ENCODE results near the gene FRAT1. TPM values are rescaled to one million over a fixed set of nuclear protein-coding genes. Genes with fewer than 3 reads are reported as not detected.

Gene FRAT1
- total RNA-seq, 2 donors from 2014 or later: 1.5 to 3.7 TPM

GRCh38 chr10:97297556-97298222 is 21.4 kb upstream of the FRAT1 start:
- ATAC-seq (replicated peaks): no peak
- Mint-ChIP-seq H3K4me3 (no peak overlapping the region), H3K9me3 (no peaks in the 10 kb centered on the region), H3K27ac (no peak overlapping the region), H3K27me3 (no peaks in the 10 kb centered on the region), H3K4me1 (peaks cover 3% of the 10 kb centered on the region), H3K36me3 (ENCODE audit: low read depth) (no peaks in the 10 kb centered on the region)

- H3K9me3 Mint-ChIP-seq: no peaks in the 10 kb centered on the region
- H3K4me1 Mint-ChIP-seq: no peaks in the 10 kb centered on the region
- no peak overlapping the region for H3K4me3 Mint-ChIP-seq
- no peaks in the 10 kb centered on the region for H3K27me3 Mint-ChIP-seq
- no peak overlapping the region for H3K27ac Mint-ChIP-seq
- ATAC-seq (replicated peaks): no peak
- no peaks in the 10 kb centered on the region for H3K36me3 Mint-ChIP-seq (ENCODE audit: low read depth)
Observed at GRCh38 chr10:97298223-97298571, 20.9 kb upstream of the FRAT1 start.

- ATAC-seq (replicated peaks): no peak
- H3K9me3 Mint-ChIP-seq: no peaks in the 10 kb centered on the region
- no peaks in the 10 kb centered on the region for H3K27me3 Mint-ChIP-seq
- no peaks in the 10 kb centered on the region for H3K36me3 Mint-ChIP-seq (ENCODE audit: low read depth)
- H3K27ac Mint-ChIP-seq: no peak overlapping the region
- H3K4me1 Mint-ChIP-seq: no peaks in the 10 kb centered on the region
- H3K4me3 Mint-ChIP-seq: no peak overlapping the region
Observed at GRCh38 chr10:97300980-97301379, 18.1 kb upstream of the FRAT1 start.

GRCh38 chr10:97302088-97302791 is 16.8 kb upstream of the FRAT1 start:
- Mint-ChIP-seq H3K4me3 (no peak overlapping the region), H3K9me3 (no peaks in the 10 kb centered on the region), H3K36me3 (ENCODE audit: low read depth) (no peaks in the 10 kb centered on the region), H3K27ac (no peak overlapping the region), H3K4me1 (no peaks in the 10 kb centered on the region), H3K27me3 (no peaks in the 10 kb centered on the region)
- ATAC-seq (replicated peaks): no peak

GRCh38 chr10:97307441-97307840 is 11.6 kb upstream of the FRAT1 start:
- Mint-ChIP-seq H3K27ac (no peak overlapping the region), H3K36me3 (ENCODE audit: low read depth) (no peaks in the 10 kb centered on the region), H3K4me1 (no peaks in the 10 kb centered on the region), H3K27me3 (no peaks in the 10 kb centered on the region), H3K4me3 (no peak overlapping the region), H3K9me3 (no peaks in the 10 kb centered on the region)
- ATAC-seq (replicated peaks): no peak

- H3K4me3 Mint-ChIP-seq: no peak overlapping the region
- no peaks in the 10 kb centered on the region for H3K27me3 Mint-ChIP-seq
Observed at GRCh38 chr10:97307866-97308780, 10.9 kb upstream of the FRAT1 start.

GRCh38 chr10:97311111-97311626 is 7.9 kb upstream of the FRAT1 start:
- Mint-ChIP-seq H3K27me3 (no peaks in the 10 kb centered on the region), H3K27ac (no peak overlapping the region), H3K4me3 (no peak overlapping the region), H3K9me3 (no peaks in the 10 kb centered on the region), H3K4me1 (no peaks in the 10 kb centered on the region), H3K36me3 (ENCODE audit: low read depth) (no peaks in the 10 kb centered on the region)
- ATAC-seq (replicated peaks): no peak

More at GRCh38 chr10:97307866-97308780, 10.9 kb upstream of the FRAT1 start:
- Mint-ChIP-seq H3K27ac (no peak overlapping the region), H3K9me3 (no peaks in the 10 kb centered on the region), H3K36me3 (ENCODE audit: low read depth) (no peaks in the 10 kb centered on the region), H3K4me1 (no peaks in the 10 kb centered on the region)
- no peak for ATAC-seq (replicated peaks)

- Mint-ChIP-seq H3K27ac (no peak overlapping the region), H3K9me3 (no peaks in the 10 kb centered on the region), H3K27me3 (no peaks in the 10 kb centered on the region), H3K4me1 (no peaks in the 10 kb centered on the region), H3K36me3 (ENCODE audit: low read depth) (no peaks in the 10 kb centered on the region), H3K4me3 (no peak overlapping the region)
- ATAC-seq (replicated peaks): no peak
Observed at GRCh38 chr10:97312897-97313296, 6.2 kb upstream of the FRAT1 start.

GRCh38 chr10:97314671-97315070 is 4.4 kb upstream of the FRAT1 start:
- Mint-ChIP-seq H3K36me3 (ENCODE audit: low read depth) (no peaks in the 10 kb centered on the region), H3K27me3 (no peaks in the 10 kb centered on the region), H3K9me3 (no peaks in the 10 kb centered on the region), H3K4me1 (peaks cover 5% of the 10 kb centered on the region), H3K27ac (no peak overlapping the region), H3K4me3 (no peak overlapping the region)
- ATAC-seq (replicated peaks): no peak

- Mint-ChIP-seq H3K27me3 (no peaks in the 10 kb centered on the region), H3K4me1 (peaks cover 12% of the 10 kb centered on the region), H3K4me3 (peak overlapping the region; percentile 94), H3K9me3 (no peaks in the 10 kb centered on the region), H3K27ac (peak overlapping the region; percentile 84), H3K36me3 (ENCODE audit: low read depth) (no peaks in the 10 kb centered on the region)
- ATAC-seq (replicated peaks): peak; percentile 52
Observed at GRCh38 chr10:97319671-97320479, 804 bp downstream of the FRAT1 start.

GRCh38 chr10:97320480-97321031 is 1.5 kb downstream of the FRAT1 start:
- Mint-ChIP-seq H3K36me3 (ENCODE audit: low read depth) (no peaks in the 10 kb centered on the region), H3K4me1 (peaks cover 12% of the 10 kb centered on the region), H3K4me3 (peak overlapping the region; percentile 94), H3K27ac (peak overlapping the region; percentile 84), H3K9me3 (no peaks in the 10 kb centered on the region), H3K27me3 (no peaks in the 10 kb centered on the region)
- ATAC-seq (replicated peaks): peak; percentile 33

GRCh38 chr10:97321032-97321803 is 2.1 kb downstream of the FRAT1 start:
- Mint-ChIP-seq H3K27me3 (no peaks in the 10 kb centered on the region), H3K4me1 (peaks cover 12% of the 10 kb centered on the region), H3K4me3 (peak overlapping the region; percentile 94), H3K9me3 (no peaks in the 10 kb centered on the region), H3K36me3 (ENCODE audit: low read depth) (no peaks in the 10 kb centered on the region), H3K27ac (peak overlapping the region; percentile 84)
- ATAC-seq (replicated peaks): no peak

GRCh38 chr10:97321804-97322190 is 2.7 kb downstream of the FRAT1 start:
- Mint-ChIP-seq H3K27ac (no peak overlapping the region), H3K4me3 (peak overlapping the region; percentile 94), H3K36me3 (ENCODE audit: low read depth) (no peaks in the 10 kb centered on the region), H3K9me3 (no peaks in the 10 kb centered on the region), H3K27me3 (no peaks in the 10 kb centered on the region), H3K4me1 (peaks cover 12% of the 10 kb centered on the region)
- no peak for ATAC-seq (replicated peaks)
